ENCODE measurements around the gene ITGA1. TPM values are rescaled to one million over a fixed set of nuclear protein-coding genes. Genes with fewer than 3 reads are reported as not detected.
A peak's percentile ranks its signal among the peaks of the same experiment; 100 is the strongest.
"Not testable (repeated sequence)": the region's sequence is repeated elsewhere in the genome, so short reads cannot be mapped to it uniquely, and the experiment has no call there.

The ITGA1 gene
- total RNA-seq, 1 experiment from 2014 or later, result 21.1 TPM

- DNase-seq (ENCODE audit: low read depth, low spot score), result no peak
- in situ Hi-C loops (cut with HindIII; ENCODE audit: low pct_unique_long_range_greater_than_20kb, low sequenced_read_pairs), result no loop called here
Measured at GRCh38 chr5:52945040-52945439, 157.3 kb downstream of the ITGA1 start.

GRCh38 chr5:52947208-52947607, 159.5 kb downstream of the ITGA1 start:
- in situ Hi-C loops (cut with HindIII; ENCODE audit: low pct_unique_long_range_greater_than_20kb, low sequenced_read_pairs), result no loop called here
- DNase-seq (ENCODE audit: low read depth, low spot score), result no peak

- in situ Hi-C loops (cut with HindIII; ENCODE audit: low pct_unique_long_range_greater_than_20kb, low sequenced_read_pairs), result no loop called here
- DNase-seq (ENCODE audit: low read depth, low spot score), result no peak
Measured at GRCh38 chr5:52947851-52948250, 160.1 kb downstream of the ITGA1 start.

- DNase-seq (ENCODE audit: low read depth, low spot score), result peak; percentile 89
- in situ Hi-C loops (cut with HindIII; ENCODE audit: low pct_unique_long_range_greater_than_20kb, low sequenced_read_pairs), result no loop called here
Measured at GRCh38 chr5:52948418-52949076, 160.8 kb downstream of the ITGA1 start.

- DNase-seq (ENCODE audit: low read depth, low spot score), result no peak
- in situ Hi-C loops (cut with HindIII; ENCODE audit: low pct_unique_long_range_greater_than_20kb, low sequenced_read_pairs), result loop anchor here (10.0 kb wide), 1 partner anchor 144 kb away; no protein-coding TSS in a partner anchor
Measured at GRCh38 chr5:52950686-52951085, 163.0 kb downstream of the ITGA1 start.

- in situ Hi-C loops (cut with HindIII; ENCODE audit: low pct_unique_long_range_greater_than_20kb, low sequenced_read_pairs), result loop anchor here (10.0 kb wide), 1 partner anchor 142 kb away; no protein-coding TSS in a partner anchor
- no peak for DNase-seq (ENCODE audit: low read depth, low spot score)
Measured at GRCh38 chr5:52952483-52952882, 164.8 kb downstream of the ITGA1 start.

GRCh38 chr5:52956014-52956413, 168.3 kb downstream of the ITGA1 start:
- in situ Hi-C loops (cut with HindIII; ENCODE audit: low pct_unique_long_range_greater_than_20kb, low sequenced_read_pairs), result loop anchor here (10.0 kb wide), 1 partner anchor 139 kb away; no protein-coding TSS in a partner anchor
- no peak for DNase-seq (ENCODE audit: low read depth, low spot score)

GRCh38 chr5:52956915-52957747, 169.4 kb downstream of the ITGA1 start:
- DNase-seq (ENCODE audit: low read depth, low spot score), result no peak
- in situ Hi-C loops (cut with HindIII; ENCODE audit: low pct_unique_long_range_greater_than_20kb, low sequenced_read_pairs), result loop anchor here (10.0 kb wide), 1 partner anchor 138 kb away; no protein-coding TSS in a partner anchor

- DNase-seq (ENCODE audit: low read depth, low spot score), result no peak
- in situ Hi-C loops (cut with HindIII; ENCODE audit: low pct_unique_long_range_greater_than_20kb, low sequenced_read_pairs), result no loop called here
Measured at GRCh38 chr5:52961274-52961681, 173.6 kb downstream of the ITGA1 start.

GRCh38 chr5:52963636-52964035, 175.9 kb downstream of the ITGA1 start:
- in situ Hi-C loops (cut with HindIII; ENCODE audit: low pct_unique_long_range_greater_than_20kb, low sequenced_read_pairs), result no loop called here
- no peak for DNase-seq (ENCODE audit: low read depth, low spot score)

- in situ Hi-C loops (cut with HindIII; ENCODE audit: low pct_unique_long_range_greater_than_20kb, low sequenced_read_pairs), result no loop called here
- DNase-seq (ENCODE audit: low read depth, low spot score), result peak; percentile 50
Measured at GRCh38 chr5:52964138-52964537, 176.4 kb downstream of the ITGA1 start.

- not testable (repeated sequence) for DNase-seq (ENCODE audit: low read depth, low spot score)
Measured at GRCh38 chr5:52976157-52976556, 188.4 kb downstream of the ITGA1 start.

GRCh38 chr5:52977264-52977897, 189.7 kb downstream of the ITGA1 start:
- in situ Hi-C loops (cut with HindIII; ENCODE audit: low pct_unique_long_range_greater_than_20kb, low sequenced_read_pairs), result no loop called here
- no peak for DNase-seq (ENCODE audit: low read depth, low spot score)

More at GRCh38 chr5:52976157-52976556, 188.4 kb downstream of the ITGA1 start:
- in situ Hi-C loops (cut with HindIII; ENCODE audit: low pct_unique_long_range_greater_than_20kb, low sequenced_read_pairs), result not testable (repeated sequence)

- in situ Hi-C loops (cut with HindIII; ENCODE audit: low pct_unique_long_range_greater_than_20kb, low sequenced_read_pairs), result no loop called here
- no peak for DNase-seq (ENCODE audit: low read depth, low spot score)
Measured at GRCh38 chr5:52981507-52981906, 193.8 kb downstream of the ITGA1 start.

GRCh38 chr5:52983731-52984636, 196.3 kb downstream of the ITGA1 start:
- in situ Hi-C loops (cut with HindIII; ENCODE audit: low pct_unique_long_range_greater_than_20kb, low sequenced_read_pairs), result no loop called here
- DNase-seq (ENCODE audit: low read depth, low spot score), result no peak

- DNase-seq (ENCODE audit: low read depth, low spot score), result no peak
- in situ Hi-C loops (cut with HindIII; ENCODE audit: low pct_unique_long_range_greater_than_20kb, low sequenced_read_pairs), result no loop called here
Measured at GRCh38 chr5:52985306-52985705, 197.6 kb downstream of the ITGA1 start.

GRCh38 chr5:52987711-52988331, 200.1 kb downstream of the ITGA1 start:
- DNase-seq (ENCODE audit: low read depth, low spot score), result no peak
- in situ Hi-C loops (cut with HindIII; ENCODE audit: low pct_unique_long_range_greater_than_20kb, low sequenced_read_pairs), result no loop called here
